Heart left ventricle (tissue), 16 donors: ENCODE measurements around the gene TULP4. TPM values are rescaled to one million over a fixed set of nuclear protein-coding genes. Genes with fewer than 3 reads are reported as not detected.

Experiments used
- ATAC-seq, 4 donors: fragments of 200-7000 bp; cut with Tn5 transposase; one replicate each; pipeline ENCODE4 v1.9.1; 2020 to 2022; ENCODE audit warnings: moderate library complexity in 4 of 4, mild to moderate bottlenecking in 3 of 4, moderate number of reproducible peaks in 1 of 4
- DNase-seq, 5 donors: peaks; one replicate each; pipeline ENCODE4 v3.0.0-alpha.2; 2020
- H3K27ac ChIP-seq, 12 donors: fragments of 200-600 bp; sonication (generic) in 4 of 12; one replicate each; pipeline versions ENCODE4 v1.5.0 to v1.8.0; 2016 to 2022; ENCODE audit warnings: mild to moderate bottlenecking in 2 of 12
- H3K27me3 ChIP-seq, 9 donors: fragments of 200-600 bp; sonication (generic) in 2 of 9; one replicate each; pipeline versions ENCODE4 v1.5.1 to v1.8.0; 2016 to 2022; ENCODE audit warnings: mild to moderate bottlenecking in 3 of 9
- H3K36me3 ChIP-seq, 9 donors: fragments of 200-600 bp; sonication (generic) in 2 of 9; one replicate each; pipeline versions ENCODE4 v1.5.0 to v1.8.0; 2018 to 2022; ENCODE audit warnings: mild to moderate bottlenecking in 2 of 9
- H3K4me1 ChIP-seq, 12 donors: fragments of 200-600 bp; sonication (generic) in 4 of 12; one replicate each; pipeline versions ENCODE4 v1.5.0 to v1.8.0; 2016 to 2022; ENCODE audit warnings: mild to moderate bottlenecking in 3 of 12
- H3K4me3 ChIP-seq, 12 donors: fragments of 200-600 bp; sonication (generic) in 4 of 12; one replicate each; pipeline versions ENCODE4 v1.5.0 to v1.8.0; 2017 to 2022; ENCODE audit warnings: mild to moderate bottlenecking in 9 of 12, moderate library complexity in 4 of 12
- H3K9me3 ChIP-seq, 12 donors: fragments of 200-600 bp; sonication (generic) in 4 of 12; one replicate each; pipeline versions ENCODE4 v1.5.0 to v1.8.0; 2016 to 2022; ENCODE audit warnings: mild to moderate bottlenecking in 1 of 12
- POLR2A ChIP-seq, 2 donors: fragments of 450-650 bp; IDR thresholded peaks; one replicate each; pipeline ENCODE4 v1.6.1; 2017; ENCODE audit warnings: antibody characterized with exemption in 2 of 2, mild to moderate bottlenecking in 2 of 2, moderate library complexity in 2 of 2
- WGBS, 4 donors: extraction: QIAGEN DNeasy Blood & Tissue Kit in 2 of 4; methylation state at CpG; one replicate each; pipeline versions ENCODE4 v1.1.5 to v1.1.7; 2013 to 2018; 5-methylcytosine and 5-hydroxymethylcytosine counted together
- intact Hi-C, 10 donors: fragments of 100-400 bp; cut with DNase I; formaldehyde crosslinking; loops; one replicate each; pipeline versions ENCODE4 v1.11.1 to v1.14.2; 2022
- polyA plus RNA-seq, 2 donors: library from polyadenylated mRNA; stranded (reverse); fragments of 200-250 nt; gene quantifications; one replicate each; pipeline ENCODE4 v1.2.3, GENCODE V29; 2013
- total RNA-seq, 9 donors: library from RNA; depleted of rRNA in 2 of 9; stranded (reverse); fragments of >200 nt in 2 of 9; fragmentation: NEBNext Ultra II Directional in 3 of 9; extraction: Animal tissue kit (Norgen Biotek cat#: 25700) in 3 of 9; gene quantifications; one replicate each; pipeline versions ENCODE4 v1.1.0 to v1.2.4, GENCODE V29; 2016 to 2023
- TF ChIP-seq, protein P1 (sequence below), 12 donors: fragments of 200-600 bp; sonication (generic) in 4 of 12; IDR thresholded peaks; one replicate each; pipeline versions ENCODE4 v1.5.0 to v1.8.0; 2018 to 2022; ENCODE audit warnings: antibody characterized with exemption in 12 of 12, mild to moderate bottlenecking in 5 of 12
- donor health status: ischemic (EF 13 %, LVEDD 7.1; RV severe dilation, severe dysfunction).
- donor health status: healthy with polysubstance abuse.
- donor health status: DM: no; HTN: yes; CAD: no.
- donor health status: DM: no; HTN: no; CAD: no.
- donor health status: ischemic (EF 25% LVEDD 6.9; RV normal size, moderate dysfunction).
- donor health status: ischemic (EF 25% LVEDD 5.7; RV mildly dilated, moderate dysfunction).
- donor health status: healthy.
- donor health status: DM: yes; HTN: yes; CAD: no.
- donor health status: ischemic (EF 35%, LVEDD 5.7; RV mildly dilated, moderate dysfunction).
- donor health status: nonischemic (EF 11% LVEDD 7.7; RV severe dilation, severe dysfunction).
- donor health status: DM: yes; HTN: yes; CAD: no.
- donor health status: PGD.
- donor health status: ischemic (EF 29% LVEDD 5.4; RV normal size, mild dysfunction).
- donor health status: nonischemic (EF 23%, LVEDD 6.1; RV moderate dilation, normal function).

TULP4 gene
- total and polyA plus RNA-seq, 11 donors = 9.6 to 134 (median 93.0) TPM

DNA sequence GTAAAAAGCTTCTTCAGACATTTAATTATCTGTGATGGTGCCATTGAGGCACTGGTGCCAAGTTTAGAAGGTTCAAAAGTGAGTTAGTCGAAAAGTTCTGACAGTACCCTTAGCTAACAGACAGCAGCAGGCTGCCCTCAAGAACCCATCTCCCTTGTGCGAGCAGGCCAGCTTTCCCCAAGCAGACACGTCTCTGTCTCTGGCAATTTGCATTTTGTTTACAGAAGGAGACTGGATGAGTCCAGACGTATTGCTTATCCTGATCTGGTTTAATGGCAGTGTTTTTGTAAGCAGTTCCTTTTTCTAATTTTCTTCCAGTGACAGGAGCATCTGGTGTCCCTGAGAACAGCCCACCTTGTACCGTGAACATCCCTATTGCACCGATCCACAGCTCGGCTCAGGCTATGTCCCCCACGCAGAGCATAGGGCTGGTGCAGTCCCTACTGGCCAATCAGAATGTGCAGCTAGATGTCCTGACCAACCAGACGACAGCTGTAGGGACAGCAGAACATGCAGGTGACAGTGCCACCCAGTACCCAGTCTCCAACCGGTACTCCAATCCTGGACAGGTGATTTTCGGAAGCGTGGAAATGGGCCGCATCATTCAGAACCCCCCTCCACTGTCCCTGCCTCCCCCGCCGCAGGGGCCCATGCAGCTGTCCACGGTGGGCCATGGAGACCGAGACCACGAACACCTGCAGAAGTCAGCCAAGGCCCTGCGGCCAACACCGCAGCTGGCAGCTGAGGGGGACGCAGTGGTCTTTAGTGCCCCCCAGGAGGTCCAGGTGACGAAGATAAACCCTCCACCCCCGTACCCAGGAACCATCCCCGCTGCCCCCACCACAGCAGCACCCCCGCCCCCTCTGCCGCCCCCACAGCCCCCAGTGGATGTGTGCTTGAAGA lies 189.3 kb downstream of the TULP4 start:
- no peak overlapping the region for H3K27ac ChIP-seq
- H3K27me3 ChIP-seq = no peaks in the 10 kb centered on the region
- DNase-seq (no peak), ATAC-seq (peak in 1 of 4 donors; percentile 32)
- WGBS, 4 donors = 96 to 98% (median 96%) methylated on average over 19 to 26 of the region's 26 CpGs
- intact Hi-C loops = no loop called here
- H3K4me1 ChIP-seq = no peaks in the 10 kb centered on the region
- peaks cover 0 to 56% (median 48%) of the 10 kb centered on the region in 9 donors for H3K36me3 ChIP-seq
- no peaks in the 10 kb centered on the region for H3K9me3 ChIP-seq
- H3K4me3 ChIP-seq = no peak overlapping the region
- no peak for TF ChIP-seq POLR2A (IDR thresholded peaks at IDR 0.05)
- TF ChIP-seq, protein P1, sequence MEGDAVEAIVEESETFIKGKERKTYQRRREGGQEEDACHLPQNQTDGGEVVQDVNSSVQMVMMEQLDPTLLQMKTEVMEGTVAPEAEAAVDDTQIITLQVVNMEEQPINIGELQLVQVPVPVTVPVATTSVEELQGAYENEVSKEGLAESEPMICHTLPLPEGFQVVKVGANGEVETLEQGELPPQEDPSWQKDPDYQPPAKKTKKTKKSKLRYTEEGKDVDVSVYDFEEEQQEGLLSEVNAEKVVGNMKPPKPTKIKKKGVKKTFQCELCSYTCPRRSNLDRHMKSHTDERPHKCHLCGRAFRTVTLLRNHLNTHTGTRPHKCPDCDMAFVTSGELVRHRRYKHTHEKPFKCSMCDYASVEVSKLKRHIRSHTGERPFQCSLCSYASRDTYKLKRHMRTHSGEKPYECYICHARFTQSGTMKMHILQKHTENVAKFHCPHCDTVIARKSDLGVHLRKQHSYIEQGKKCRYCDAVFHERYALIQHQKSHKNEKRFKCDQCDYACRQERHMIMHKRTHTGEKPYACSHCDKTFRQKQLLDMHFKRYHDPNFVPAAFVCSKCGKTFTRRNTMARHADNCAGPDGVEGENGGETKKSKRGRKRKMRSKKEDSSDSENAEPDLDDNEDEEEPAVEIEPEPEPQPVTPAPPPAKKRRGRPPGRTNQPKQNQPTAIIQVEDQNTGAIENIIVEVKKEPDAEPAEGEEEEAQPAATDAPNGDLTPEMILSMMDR (IDR thresholded peaks at IDR 0.05) = no peak

DNA sequence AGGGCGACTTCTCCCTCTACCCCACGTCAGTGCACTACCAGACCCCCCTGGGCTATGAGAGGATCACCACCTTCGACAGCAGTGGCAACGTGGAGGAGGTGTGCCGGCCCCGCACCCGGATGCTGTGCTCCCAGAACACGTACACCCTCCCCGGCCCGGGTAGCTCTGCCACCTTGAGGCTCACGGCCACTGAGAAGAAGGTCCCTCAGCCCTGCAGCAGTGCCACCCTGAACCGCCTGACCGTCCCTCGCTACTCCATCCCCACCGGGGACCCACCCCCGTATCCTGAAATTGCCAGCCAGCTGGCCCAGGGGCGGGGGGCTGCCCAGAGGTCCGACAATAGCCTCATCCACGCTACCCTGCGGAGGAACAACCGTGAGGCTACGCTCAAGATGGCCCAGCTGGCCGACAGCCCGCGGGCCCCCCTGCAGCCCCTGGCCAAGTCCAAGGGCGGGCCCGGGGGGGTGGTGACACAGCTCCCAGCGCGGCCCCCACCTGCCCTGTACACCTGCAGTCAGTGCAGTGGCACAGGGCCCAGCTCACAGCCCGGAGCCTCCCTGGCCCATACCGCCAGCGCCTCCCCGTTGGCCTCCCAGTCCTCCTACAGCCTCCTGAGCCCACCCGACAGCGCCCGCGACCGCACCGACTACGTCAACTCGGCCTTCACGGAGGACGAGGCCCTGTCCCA lies 190.1 kb downstream of the TULP4 start:
- Histone ChIP-seq H3K4me3 (no peak overlapping the region), H3K27me3 (no peaks in the 10 kb centered on the region), H3K4me1 (no peaks in the 10 kb centered on the region), H3K27ac (no peak overlapping the region), H3K9me3 (no peaks in the 10 kb centered on the region), H3K36me3 (peaks cover 0 to 59% (median 51%) of the 10 kb centered on the region in 9 donors)
- WGBS, 4 donors = 95 to 98% (median 97%) methylated on average over 31 to 43 of the region's 43 CpGs
- intact Hi-C loops = no loop called here
- DNase-seq (no peak), ATAC-seq (no peak)
- TF ChIP-seq, protein P1 (IDR thresholded peaks at IDR 0.05) = no peak
- TF ChIP-seq POLR2A (IDR thresholded peaks at IDR 0.05) = no peak

DNA sequence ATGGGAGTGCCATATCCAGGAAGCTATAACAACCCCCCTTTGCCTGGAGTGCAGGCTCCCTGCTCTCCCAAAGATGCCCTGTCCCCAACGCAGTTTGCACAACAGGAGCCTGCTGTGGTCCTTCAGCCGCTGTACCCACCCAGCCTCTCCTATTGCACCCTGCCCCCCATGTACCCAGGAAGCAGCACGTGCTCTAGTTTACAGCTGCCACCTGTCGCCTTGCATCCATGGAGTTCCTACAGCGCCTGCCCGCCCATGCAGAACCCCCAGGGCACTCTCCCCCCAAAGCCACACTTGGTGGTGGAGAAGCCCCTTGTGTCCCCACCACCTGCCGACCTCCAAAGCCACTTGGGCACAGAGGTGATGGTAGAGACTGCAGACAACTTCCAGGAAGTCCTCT lies 191.0 kb downstream of the TULP4 start:
- Histone ChIP-seq H3K27me3 (no peaks in the 10 kb centered on the region), H3K27ac (no peak overlapping the region), H3K4me3 (no peak overlapping the region), H3K36me3 (peaks cover 0 to 57% (median 48%) of the 10 kb centered on the region in 9 donors), H3K9me3 (no peaks in the 10 kb centered on the region), H3K4me1 (no peaks in the 10 kb centered on the region)
- intact Hi-C loops = no loop called here
- DNase-seq (no peak), ATAC-seq (no peak)
- TF ChIP-seq, protein P1 (IDR thresholded peaks at IDR 0.05) = no peak
- TF ChIP-seq POLR2A (IDR thresholded peaks at IDR 0.05) = no peak
- 93 to 100% (median 98%) methylated on average over 5 to 7 of the region's 7 CpGs for WGBS, 4 donors

DNA sequence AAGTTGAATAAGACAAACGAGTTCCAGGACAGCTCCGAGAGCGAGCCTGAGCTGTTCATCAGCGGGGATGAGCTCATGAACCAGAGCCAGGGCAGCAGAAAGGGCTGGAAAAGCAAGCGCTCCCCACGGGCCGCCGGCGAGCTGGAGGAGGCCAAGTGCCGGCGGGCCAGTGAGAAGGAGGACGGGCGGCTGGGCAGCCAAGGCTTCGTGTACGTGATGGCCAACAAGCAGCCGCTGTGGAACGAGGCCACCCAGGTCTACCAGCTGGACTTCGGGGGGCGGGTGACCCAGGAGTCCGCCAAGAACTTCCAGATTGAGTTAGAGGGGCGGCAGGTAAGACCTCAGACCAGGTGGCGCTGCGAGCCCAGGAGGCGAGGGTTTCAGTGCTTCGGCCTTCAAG lies 191.6 kb downstream of the TULP4 start:
- H3K9me3 ChIP-seq = no peaks in the 10 kb centered on the region
- no peak overlapping the region for H3K27ac ChIP-seq
- TF ChIP-seq, protein P1 (IDR thresholded peaks at IDR 0.05) = no peak
- no peak for TF ChIP-seq POLR2A (IDR thresholded peaks at IDR 0.05)
- DNase-seq (no peak), ATAC-seq (no peak)
- intact Hi-C loops = no loop called here
- H3K4me3 ChIP-seq = no peak overlapping the region
- no peaks in the 10 kb centered on the region for H3K27me3 ChIP-seq
- 94 to 97% (median 95%) methylated on average over 25 of the region's 25 CpGs for WGBS, 4 donors
- H3K36me3 ChIP-seq = peaks cover 0 to 51% (median 41%) of the 10 kb centered on the region in 9 donors
- H3K4me1 ChIP-seq = no peaks in the 10 kb centered on the region
